NCI-H2107 treated with DMSO at 0.1 percent for 48 hours (cell line): ENCODE data around the gene COX14.
"Not testable (repeated sequence)": the region's sequence is repeated elsewhere in the genome, so short reads cannot be mapped to it uniquely, and the experiment has no call there.

Experiments
- DNase-seq: peaks from one replicate; lab custom pipeline; 2025; ENCODE audit not compliant: unreplicated experiment; lab: John Stamatoyannopoulos, UW

COX14 gene

GRCh38 chr12:50111693-50112455 is at the start of gene COX14:
Gene COX14, plus strand, starts transcription at chr12:50112236. Its CDS starts 7,808 bp downstream, at chr12:50120044.
- peak; percentile 99 for DNase-seq

- no peak for DNase-seq
Measured at GRCh38 chr12:50062728-50063460, 49.1 kb upstream of the COX14 start.

GRCh38 chr12:50065726-50066310 is 46.2 kb upstream of the COX14 start:
- DNase-seq = no peak

- no peak for DNase-seq
Measured at GRCh38 chr12:50066402-50066801, 45.6 kb upstream of the COX14 start.

GRCh38 chr12:50069069-50069468 is 43.0 kb upstream of the COX14 start:
- DNase-seq = no peak

GRCh38 chr12:50069539-50069938 is 42.5 kb upstream of the COX14 start:
- DNase-seq = no peak

GRCh38 chr12:50070314-50071060 is 41.5 kb upstream of the COX14 start:
- DNase-seq = peak; percentile 74

- no peak for DNase-seq
Measured at GRCh38 chr12:50072198-50072907, 39.7 kb upstream of the COX14 start.

GRCh38 chr12:50073206-50073605 is 38.8 kb upstream of the COX14 start:
- DNase-seq = no peak

- no peak for DNase-seq
Measured at GRCh38 chr12:50073712-50074111, 38.3 kb upstream of the COX14 start.

- peak; percentile 49 for DNase-seq
Measured at GRCh38 chr12:50074936-50075807, 36.9 kb upstream of the COX14 start.

GRCh38 chr12:50075808-50076170 is 36.2 kb upstream of the COX14 start:
- DNase-seq = no peak

- no peak for DNase-seq
Measured at GRCh38 chr12:50077099-50077498, 34.9 kb upstream of the COX14 start.

GRCh38 chr12:50078281-50078680 is 33.8 kb upstream of the COX14 start:
- no peak for DNase-seq

- no peak for DNase-seq
Measured at GRCh38 chr12:50079771-50080170, 32.3 kb upstream of the COX14 start.

- DNase-seq = no peak
Measured at GRCh38 chr12:50081096-50081808, 30.8 kb upstream of the COX14 start.

- DNase-seq = no peak
Measured at GRCh38 chr12:50082644-50083043, 29.4 kb upstream of the COX14 start.

GRCh38 chr12:50083301-50083700 is 28.7 kb upstream of the COX14 start:
- no peak for DNase-seq

- DNase-seq = not testable (repeated sequence)
Measured at GRCh38 chr12:50084409-50084774, 27.6 kb upstream of the COX14 start.
